Calu3 (cell line): ENCODE results near the gene RNF187. TPM values are rescaled to one million over a fixed set of nuclear protein-coding genes. Genes with fewer than 3 reads are reported as not detected.
A peak's percentile ranks its signal among the peaks of the same experiment; 100 is the strongest.

Source experiments
- BruUV-seq: library from RNA; stranded (reverse); fragments of 400-500 nt; replicated peaks from 2 replicates; lab custom pipeline; 2021; lab: Mats Ljungman, UMichigan
- CTCF ChIA-PET: fragments of 300-600 bp; sonication (Branson Sonifier 250); formaldehyde crosslinking; loops from one replicate; lab custom pipeline; 2022; ENCODE audit warnings: antibody characterized with exemption; lab: Charles Lee
- DNase-seq: peaks from one replicate; pipeline ENCODE4 v3.0.0; 2022
- H3K27ac Mint-ChIP-seq: one replicate; pipeline ENCODE4 v1.8.0; 2022; ENCODE audit warnings: mixed read lengths; ENCODE audit not compliant: unreplicated experiment
- H3K27me3 Mint-ChIP-seq: one replicate; pipeline ENCODE4 v1.8.0; 2022; ENCODE audit warnings: mixed read lengths; ENCODE audit not compliant: unreplicated experiment
- H3K36me3 Mint-ChIP-seq: one replicate; pipeline ENCODE4 v1.8.0; 2022; ENCODE audit warnings: mild to moderate bottlenecking, moderate library complexity, mixed read lengths; ENCODE audit not compliant: insufficient read depth, unreplicated experiment
- H3K4me1 Mint-ChIP-seq: one replicate; pipeline ENCODE4 v1.8.0; 2022; ENCODE audit warnings: mild to moderate bottlenecking, low read depth, mixed read lengths; ENCODE audit not compliant: unreplicated experiment
- H3K4me3 Mint-ChIP-seq: one replicate; pipeline ENCODE4 v1.8.0; 2022; ENCODE audit warnings: mild to moderate bottlenecking, low read depth, moderate library complexity, mixed read lengths; ENCODE audit not compliant: unreplicated experiment
- H3K9me3 Mint-ChIP-seq: one replicate; pipeline ENCODE4 v1.8.0; 2022; ENCODE audit warnings: low read depth, mixed read lengths; ENCODE audit not compliant: unreplicated experiment
- intact Hi-C: fragments of 100-400 bp; cut with micrococcal nuclease; formaldehyde crosslinking; loops from one replicate; pipeline ENCODE4 v1.10.0; 2022; ENCODE audit not compliant: unreplicated experiment
- total RNA-seq: library from RNA; stranded (reverse); gene quantifications from 2 replicates; pipeline ENCODE4 v1.2.3, GENCODE V29; 2022
- TF ChIP-seq, protein P1 (sequence below): fragments of 200-600 bp; IDR thresholded peaks from one replicate; pipeline ENCODE4 v1.8.0; 2022; ENCODE audit warnings: antibody characterized with exemption; ENCODE audit not compliant: unreplicated experiment

The RNF187 gene
- total RNA-seq, 1 experiment from 2014 or later, result 87.1 TPM

DNA sequence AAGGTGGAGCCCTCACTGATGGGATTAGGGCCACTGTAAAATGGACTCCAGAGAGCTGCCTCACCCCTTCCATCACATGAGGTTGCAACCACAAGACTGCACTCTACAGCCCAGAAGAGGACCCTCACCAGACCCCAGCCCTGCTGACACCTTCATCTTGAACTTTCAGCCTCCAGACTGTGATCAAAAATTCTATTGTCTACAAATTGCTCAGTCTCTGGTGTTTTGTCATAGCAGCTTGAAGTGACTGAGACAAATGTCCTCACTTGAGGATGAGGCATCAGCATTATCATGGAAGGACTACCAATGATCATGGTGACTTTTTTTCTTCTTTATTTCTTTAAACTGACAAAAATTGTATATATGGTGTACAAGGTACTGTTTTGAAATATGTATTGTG is 43.8 kb upstream of the RNF187 start:
- H3K9me3 Mint-ChIP-seq, result no peaks in the 10 kb centered on the region
- CTCF ChIA-PET, result no interaction called here
- no TSS peak for BruUV-seq
- H3K4me1 Mint-ChIP-seq, result peaks cover 14% of the 10 kb centered on the region
- no peak overlapping the region for H3K27ac Mint-ChIP-seq
- intact Hi-C loops, result no loop called here
- no peak overlapping the region for H3K4me3 Mint-ChIP-seq
- H3K36me3 Mint-ChIP-seq, result peaks cover 4% of the 10 kb centered on the region
- DNase-seq, result no peak
- TF ChIP-seq, protein P1, sequence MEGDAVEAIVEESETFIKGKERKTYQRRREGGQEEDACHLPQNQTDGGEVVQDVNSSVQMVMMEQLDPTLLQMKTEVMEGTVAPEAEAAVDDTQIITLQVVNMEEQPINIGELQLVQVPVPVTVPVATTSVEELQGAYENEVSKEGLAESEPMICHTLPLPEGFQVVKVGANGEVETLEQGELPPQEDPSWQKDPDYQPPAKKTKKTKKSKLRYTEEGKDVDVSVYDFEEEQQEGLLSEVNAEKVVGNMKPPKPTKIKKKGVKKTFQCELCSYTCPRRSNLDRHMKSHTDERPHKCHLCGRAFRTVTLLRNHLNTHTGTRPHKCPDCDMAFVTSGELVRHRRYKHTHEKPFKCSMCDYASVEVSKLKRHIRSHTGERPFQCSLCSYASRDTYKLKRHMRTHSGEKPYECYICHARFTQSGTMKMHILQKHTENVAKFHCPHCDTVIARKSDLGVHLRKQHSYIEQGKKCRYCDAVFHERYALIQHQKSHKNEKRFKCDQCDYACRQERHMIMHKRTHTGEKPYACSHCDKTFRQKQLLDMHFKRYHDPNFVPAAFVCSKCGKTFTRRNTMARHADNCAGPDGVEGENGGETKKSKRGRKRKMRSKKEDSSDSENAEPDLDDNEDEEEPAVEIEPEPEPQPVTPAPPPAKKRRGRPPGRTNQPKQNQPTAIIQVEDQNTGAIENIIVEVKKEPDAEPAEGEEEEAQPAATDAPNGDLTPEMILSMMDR, result no peak
- peaks cover 88% of the 10 kb centered on the region for H3K27me3 Mint-ChIP-seq

DNA sequence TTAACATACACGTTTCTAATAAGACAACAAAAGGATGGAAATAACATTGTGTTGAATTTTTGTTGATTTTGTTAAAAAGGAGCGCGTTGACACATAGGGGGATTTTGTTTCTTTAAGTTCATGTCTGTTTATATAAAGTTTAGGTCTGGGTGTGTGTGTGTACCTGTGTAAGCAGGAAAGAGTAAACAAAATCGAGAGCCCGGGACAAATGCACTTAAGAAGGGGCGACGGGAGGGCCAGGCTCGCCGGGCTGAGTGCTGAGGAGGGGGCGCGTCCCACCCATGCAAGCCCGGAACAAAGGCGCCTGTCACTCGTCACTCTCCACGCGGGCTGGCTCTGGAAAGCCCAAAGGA is 41.7 kb upstream of the RNF187 start:
- H3K4me1 Mint-ChIP-seq, result peaks cover 17% of the 10 kb centered on the region
- peaks cover 67% of the 10 kb centered on the region for H3K27me3 Mint-ChIP-seq

DNA sequence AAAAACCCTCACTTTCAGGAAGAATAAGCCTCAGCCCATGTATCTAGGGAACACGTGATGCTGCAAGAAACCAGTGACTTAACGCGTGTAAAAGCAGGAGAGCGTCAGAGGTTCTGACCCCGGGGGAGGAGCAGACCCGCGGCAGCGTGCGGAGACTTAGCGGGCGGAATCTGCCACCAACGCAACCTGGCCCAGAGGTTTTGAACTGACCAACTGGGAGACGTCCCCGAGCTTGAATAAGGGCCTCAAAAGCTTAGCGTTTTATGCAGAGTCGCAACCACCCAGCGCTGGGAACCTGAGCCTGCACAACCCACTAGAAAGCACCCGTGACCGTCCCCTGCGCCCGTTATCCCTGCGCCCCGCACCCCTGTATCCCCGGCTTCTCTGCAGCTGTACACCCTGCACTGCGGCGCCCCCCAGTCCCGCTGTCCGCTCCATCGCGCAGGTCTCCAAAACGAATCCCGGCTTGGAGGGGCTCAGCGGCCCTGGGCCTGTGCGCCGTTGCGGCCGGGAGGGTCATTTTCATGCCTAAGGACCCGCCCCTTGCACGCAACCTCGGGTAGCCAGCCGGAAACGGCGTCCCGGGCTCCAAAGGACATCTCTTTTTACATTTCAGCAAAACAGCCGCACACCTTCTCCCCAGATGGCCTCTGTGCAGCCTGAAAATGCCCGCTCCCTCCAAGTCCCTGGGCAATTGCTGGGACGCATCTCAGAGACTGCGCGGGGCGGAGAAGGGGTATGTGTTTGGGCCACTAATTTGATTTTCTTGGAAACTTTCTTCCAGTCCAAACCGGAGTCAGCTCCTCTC is 41.1 kb upstream of the RNF187 start:
- CTCF ChIA-PET, result interaction anchor here (0.6 kb wide), 3 partner anchors 14 to 397 kb away, joined by 3 to 6 read pairs (median 5); partner anchors contain the start of gene TRIM11
- H3K9me3 Mint-ChIP-seq, result no peaks in the 10 kb centered on the region
- DNase-seq, result peak; percentile 8
- H3K4me3 Mint-ChIP-seq, result peak overlapping the region; percentile 56
- H3K4me1 Mint-ChIP-seq, result peaks cover 17% of the 10 kb centered on the region
- peaks cover 61% of the 10 kb centered on the region for H3K27me3 Mint-ChIP-seq
- H3K36me3 Mint-ChIP-seq, result peaks cover 4% of the 10 kb centered on the region
- TF ChIP-seq, protein P1, result no peak
- H3K27ac Mint-ChIP-seq, result no peak overlapping the region
- BruUV-seq, result no TSS peak
- intact Hi-C loops, result no loop called here

More for the DNA sequence above, 41.7 kb upstream of the RNF187 start:
- no peak for DNase-seq
- intact Hi-C loops, result no loop called here
- CTCF ChIA-PET, result no interaction called here
- H3K36me3 Mint-ChIP-seq, result peaks cover 4% of the 10 kb centered on the region
- no peaks in the 10 kb centered on the region for H3K9me3 Mint-ChIP-seq
- TF ChIP-seq, protein P1, result no peak
- H3K27ac Mint-ChIP-seq, result no peak overlapping the region
- BruUV-seq, result no TSS peak
- peak overlapping the region; percentile 56 for H3K4me3 Mint-ChIP-seq

DNA sequence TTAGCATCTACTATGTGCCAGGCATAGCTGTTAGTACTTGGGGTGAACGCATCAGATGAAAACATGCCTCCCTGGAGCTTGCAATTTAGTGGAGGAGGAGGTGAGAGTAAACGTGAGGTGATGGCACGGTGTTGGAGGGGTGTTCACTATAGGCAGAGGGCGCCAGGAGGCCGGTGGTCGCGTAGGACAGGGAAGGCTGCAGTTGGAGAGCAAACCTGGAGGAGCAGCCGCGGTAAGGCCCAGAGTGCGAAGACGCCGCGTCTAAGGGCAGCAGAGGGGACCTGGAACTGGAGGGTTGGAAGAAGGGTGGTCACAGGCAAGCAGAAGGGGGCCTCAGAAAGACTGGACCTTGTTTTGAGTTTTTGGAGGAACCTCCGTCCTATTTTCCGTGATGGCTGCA is 40.3 kb upstream of the RNF187 start:
- Mint-ChIP-seq H3K4me1 (peaks cover 20% of the 10 kb centered on the region), H3K36me3 (peaks cover 4% of the 10 kb centered on the region), H3K4me3 (no peak overlapping the region), H3K27me3 (peaks cover 53% of the 10 kb centered on the region), H3K9me3 (no peaks in the 10 kb centered on the region), H3K27ac (no peak overlapping the region)
- BruUV-seq, result no TSS peak
- intact Hi-C loops, result no loop called here
- no peak for DNase-seq
- CTCF ChIA-PET, result interaction anchor here (0.6 kb wide), 1 partner anchor 398 kb away, joined by 5 read pairs; no protein-coding TSS in a partner anchor
- TF ChIP-seq, protein P1, result no peak
